ENCODE data around the gene ADAD1.

DNA sequence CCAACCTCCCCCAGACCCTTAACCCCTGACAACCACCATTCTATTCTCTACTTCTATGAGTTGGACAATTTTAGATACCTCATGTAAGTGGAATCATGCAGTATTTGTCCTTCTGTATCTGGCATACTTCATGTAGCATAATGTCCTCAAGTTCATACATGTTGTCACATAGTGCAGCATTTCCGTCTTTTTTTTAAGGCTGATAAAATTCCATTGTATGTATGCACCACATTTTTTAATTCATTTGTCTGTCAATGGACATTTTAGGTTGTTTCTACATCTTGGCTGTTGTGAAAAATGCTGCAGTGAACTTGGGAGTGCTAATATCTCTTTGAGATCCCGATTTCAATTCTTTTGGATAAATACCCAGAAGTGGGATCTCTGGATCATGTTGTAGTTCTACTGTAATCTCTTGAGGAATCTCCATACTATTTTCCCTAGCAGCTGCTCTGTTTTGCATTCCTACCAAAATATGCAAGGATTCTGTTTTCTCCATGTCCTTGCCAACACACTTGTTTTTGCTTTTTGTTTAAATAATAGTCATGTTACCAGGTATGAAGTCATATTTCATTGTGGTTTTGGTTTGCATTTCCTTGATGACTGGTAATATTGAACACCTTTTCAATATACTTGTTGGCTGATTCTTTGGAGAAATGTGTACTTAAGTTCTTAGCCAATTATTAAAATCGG, 48.8 kb upstream of the ADAD1 start:
- TF ChIP-seq POLR2A (IDR thresholded peaks at IDR 0.05) (no peak), CTCF (IDR thresholded peaks at IDR 0.05) (no peak)

Data from thyroid gland (tissue), 4 donors.